B cell (primary cell): Measurements from ENCODE around the gene SLC35A2. TPM values are rescaled to one million over a fixed set of nuclear protein-coding genes. Genes with fewer than 3 reads are reported as not detected.
A peak's percentile ranks its signal among the peaks of the same experiment; 100 is the strongest.

Experiments
- ATAC-seq: fragments of 200-7000 bp; cut with Tn5 transposase; one replicate; pipeline ENCODE4 v1.10.0; 2021; ENCODE audit warnings: low read depth, mild to moderate bottlenecking, moderate number of reproducible peaks, moderate library complexity
- CTCF ChIA-PET: fragments of 350-600 bp; sonication (Branson Sonifier 250); formaldehyde crosslinking; loops from one replicate; lab custom pipeline; 2021; ENCODE audit warnings: antibody characterized with exemption, inconsistent platforms; lab: Charles Lee
- POLR2A ChIA-PET: fragments of 350-600 bp; sonication (Branson Sonifier 250); formaldehyde crosslinking; loops from one replicate; lab custom pipeline; 2021; ENCODE audit warnings: antibody characterized with exemption; lab: Charles Lee
- DNase-seq: peaks from one replicate; pipeline ENCODE4 v3.0.0; 2013
- H2AFZ ChIP-seq: 2 replicates; pipeline ENCODE4 v1.6.1; 2012; ENCODE audit warnings: mild to moderate bottlenecking, low read depth, low read length; ENCODE audit not compliant: insufficient read depth, poor library complexity, severe bottlenecking
- H3K27ac ChIP-seq, 2 donors: 1 replicate in 1 of 2; 2 replicates in 1 of 2; pipeline ENCODE4 v1.5.1; 2012 to 2013; ENCODE audit warnings: low read length in 2 of 2, mild to moderate bottlenecking in 2 of 2, moderate library complexity in 1 of 2
- H3K27me3 ChIP-seq, 4 experiments: fragments of 200-600 bp in 1 of 4; sonication (generic) in 1 of 4; replicated peaks in 1 of 4; 1 replicate in 2 of 4; 2 replicates in 2 of 4; pipeline versions ENCODE4 v1.6.1 to v1.7.0; 2013 to 2016; ENCODE audit warnings: low read length in 3 of 4, mild to moderate bottlenecking in 2 of 4, mixed read lengths in 1 of 4, moderate library complexity in 1 of 4; ENCODE audit not compliant: insufficient read depth in 4 of 4, control insufficient read depth in 3 of 4; ENCODE audit errors: control extremely low read depth in 1 of 4
- H3K36me3 ChIP-seq, 2 experiments: replicated peaks in 1 of 2; 1 replicate in 1 of 2; 2 replicates in 1 of 2; pipeline versions ENCODE4 v1.6.1 to v1.7.1; 2013; ENCODE audit warnings: low read length in 1 of 2; ENCODE audit not compliant: insufficient read depth in 2 of 2, control insufficient read depth in 1 of 2; ENCODE audit errors: control extremely low read depth in 1 of 2, extremely low read depth in 1 of 2
- H3K4me1 ChIP-seq, 2 donors: fragments of 200-600 bp in 1 of 2; sonication (generic) in 1 of 2; 1 replicate in 1 of 2; 2 replicates in 1 of 2; pipeline versions ENCODE4 v1.5.1 to v1.6.1; 2013 to 2017; ENCODE audit warnings: low read length in 2 of 2; ENCODE audit not compliant: control insufficient read depth in 2 of 2, insufficient read depth in 2 of 2
- H3K4me2 ChIP-seq: replicated peaks from 2 replicates; pipeline ENCODE3; 2012; ENCODE audit warnings: mild to moderate bottlenecking, low read depth, low read length; ENCODE audit not compliant: poor library complexity, severe bottlenecking
- H3K4me3 ChIP-seq, 5 experiments: fragments of 200-600 bp in 1 of 5; sonication (generic) in 1 of 5; 1 replicate in 3 of 5; 2 replicates in 2 of 5; pipeline versions ENCODE4 v1.5.1 to v1.7.0; 2011 to 2016; ENCODE audit warnings: low read length in 4 of 5, mild to moderate bottlenecking in 4 of 5, low read depth in 2 of 5, control low read depth in 1 of 5, moderate library complexity in 1 of 5; ENCODE audit not compliant: insufficient read depth in 1 of 5; ENCODE audit errors: control extremely low read depth in 1 of 5, extremely low read depth in 1 of 5
- H3K79me2 ChIP-seq: fragments of 200-600 bp; sonication (generic); one replicate; pipeline ENCODE4 v1.6.0; 2016; ENCODE audit warnings: low read length; ENCODE audit not compliant: control insufficient read depth, insufficient read depth
- H3K9ac ChIP-seq: fragments of 200-600 bp; sonication (generic); 2 replicates; pipeline ENCODE4 v1.6.1; 2017; ENCODE audit warnings: mild to moderate bottlenecking, low read length, moderate library complexity
- H3K9me3 ChIP-seq, 3 donors: one replicate each; pipeline versions ENCODE4 v1.6.1 to v1.7.1; 2013; ENCODE audit warnings: low read length in 2 of 3; ENCODE audit not compliant: control insufficient read depth in 2 of 3, insufficient read depth in 1 of 3; ENCODE audit errors: control extremely low read depth in 1 of 3
- H4K20me1 ChIP-seq: 2 replicates; pipeline ENCODE4 v1.6.0; 2012; ENCODE audit warnings: mild to moderate bottlenecking, low read length; ENCODE audit not compliant: insufficient read depth, control insufficient read depth, poor library complexity, severe bottlenecking
- H3K27ac Mint-ChIP-seq: one replicate; pipeline ENCODE4 v1.8.0; 2021; ENCODE audit warnings: mixed read lengths
- H3K27me3 Mint-ChIP-seq: one replicate; pipeline ENCODE4 v1.8.0; 2021; ENCODE audit warnings: mixed read lengths
- H3K4me1 Mint-ChIP-seq: one replicate; pipeline ENCODE4 v1.8.0; 2021; ENCODE audit warnings: mixed read lengths
- H3K4me3 Mint-ChIP-seq: one replicate; pipeline ENCODE4 v1.8.0; 2021; ENCODE audit warnings: mixed read lengths
- H3K9me3 Mint-ChIP-seq: one replicate; pipeline ENCODE4 v1.8.0; 2022; ENCODE audit warnings: mixed read lengths; ENCODE audit not compliant: insufficient read depth
- EZH2 ChIP-seq: IDR thresholded peaks from 2 replicates; pipeline ENCODE4 v1.6.1; 2012; ENCODE audit warnings: borderline replicate concordance, low read depth, mild to moderate bottlenecking, moderate library complexity, low read length; ENCODE audit not compliant: insufficient read depth, poor library complexity, severe bottlenecking
- WGBS: methylation state at CpG from one replicate; pipeline ENCODE4 v1.1.5; 2013; ENCODE audit warnings: missing lambda C conversion rate; ENCODE audit not compliant: insufficient coverage; 5-methylcytosine and 5-hydroxymethylcytosine counted together
- intact Hi-C: fragments of 100-400 bp; cut with micrococcal nuclease; formaldehyde crosslinking; loops from one replicate; pipeline ENCODE4 v1.10.0; 2022
- polyA plus RNA-seq: library from polyadenylated mRNA; depleted of rRNA; stranded (reverse); fragments of >200 nt; gene quantifications from 2 replicates; pipeline ENCODE4 v1.2.3, GENCODE V29; 2012
- total RNA-seq, 2 donors: library from RNA; stranded (reverse); fragments of 120-200 nt in 1 of 2; gene quantifications; 1 replicate in 1 of 2; 2 replicates in 1 of 2; pipeline versions ENCODE4 v1.2.3 to v1.2.4, GENCODE V29; 2013 to 2022
- TF ChIP-seq, protein P1 (sequence below): fragments of 200-600 bp; IDR thresholded peaks from one replicate; pipeline ENCODE4 v1.8.0; 2022; ENCODE audit warnings: antibody characterized with exemption, mild to moderate bottlenecking

The SLC35A2 gene
- total and polyA plus RNA-seq, 2 donors (not counting 1 experiment from before 2014, with no cell fraction given) = 19.1 to 22.0 TPM

DNA sequence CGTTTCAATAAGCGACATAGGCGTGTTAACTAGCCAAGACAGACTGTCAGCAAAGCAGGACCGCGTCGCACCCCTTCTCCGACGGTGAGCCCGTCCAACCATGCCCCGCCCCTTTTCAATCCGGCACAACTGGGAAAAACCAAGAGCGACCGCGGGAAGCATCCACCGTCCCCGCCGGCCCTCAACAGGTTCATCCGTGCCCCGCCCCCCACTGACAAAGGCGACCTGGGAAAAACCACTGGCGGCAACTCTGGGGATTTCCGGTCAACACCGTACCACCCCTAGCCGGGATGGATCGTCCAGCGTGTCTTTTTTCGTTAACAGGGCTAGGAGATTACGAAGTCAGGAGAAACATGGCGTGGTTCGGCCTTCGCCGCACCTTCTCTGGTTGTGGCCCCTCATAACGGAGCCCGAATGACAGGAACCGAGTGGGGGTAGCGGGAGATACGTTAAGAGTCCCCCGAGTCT is 14.3 kb downstream of the SLC35A2 start:
- POLR2A ChIA-PET = interaction anchor here (0.6 to 1.7 kb wide), 8 partner anchors 15 to 105 kb away, joined by 4 to 15 read pairs (median 4); partner anchors contain the start of genes GRIPAP1, HDAC6, PIM2 and SLC35A2
- TF ChIP-seq, protein P1, sequence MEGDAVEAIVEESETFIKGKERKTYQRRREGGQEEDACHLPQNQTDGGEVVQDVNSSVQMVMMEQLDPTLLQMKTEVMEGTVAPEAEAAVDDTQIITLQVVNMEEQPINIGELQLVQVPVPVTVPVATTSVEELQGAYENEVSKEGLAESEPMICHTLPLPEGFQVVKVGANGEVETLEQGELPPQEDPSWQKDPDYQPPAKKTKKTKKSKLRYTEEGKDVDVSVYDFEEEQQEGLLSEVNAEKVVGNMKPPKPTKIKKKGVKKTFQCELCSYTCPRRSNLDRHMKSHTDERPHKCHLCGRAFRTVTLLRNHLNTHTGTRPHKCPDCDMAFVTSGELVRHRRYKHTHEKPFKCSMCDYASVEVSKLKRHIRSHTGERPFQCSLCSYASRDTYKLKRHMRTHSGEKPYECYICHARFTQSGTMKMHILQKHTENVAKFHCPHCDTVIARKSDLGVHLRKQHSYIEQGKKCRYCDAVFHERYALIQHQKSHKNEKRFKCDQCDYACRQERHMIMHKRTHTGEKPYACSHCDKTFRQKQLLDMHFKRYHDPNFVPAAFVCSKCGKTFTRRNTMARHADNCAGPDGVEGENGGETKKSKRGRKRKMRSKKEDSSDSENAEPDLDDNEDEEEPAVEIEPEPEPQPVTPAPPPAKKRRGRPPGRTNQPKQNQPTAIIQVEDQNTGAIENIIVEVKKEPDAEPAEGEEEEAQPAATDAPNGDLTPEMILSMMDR = no peak
- TF ChIP-seq EZH2 = no peak
- ATAC-seq = no peak
- Histone ChIP-seq H4K20me1 (peaks cover 8% of the 10 kb centered on the region), H3K9me3 (no peaks in the 10 kb centered on the region), H3K27ac (peak overlapping the region; percentile 93 to 94), H3K36me3 (peaks cover 2 to 13% of the 10 kb centered on the region in 2 experiments), H3K9ac (peak overlapping the region; percentile 93), H3K4me2 (peak overlapping the region; percentile 80), H2AFZ (peak overlapping the region; percentile 74), H3K79me2 (peaks cover 31% of the 10 kb centered on the region), H3K27me3 (no peaks in the 10 kb centered on the region), H3K4me1 (peaks cover 12 to 21% of the 10 kb centered on the region in 2 donors), H3K4me3 (peak overlapping the region; percentile 81 to 91 (median 86))
- 1% methylated on average over 37 of the region's 38 CpGs for WGBS
- CTCF ChIA-PET = interaction anchor here (0.7 to 1.3 kb wide), 4 partner anchors 19 to 249 kb away, joined by 3 to 9 read pairs (median 6); no protein-coding TSS in a partner anchor
- intact Hi-C loops = loop anchor here (1.0 to 10.0 kb wide), 3 partner anchors 14 to 1062 kb away; partner anchors contain the start of genes SLC35A2 and ZNF81
- peaks cover 22% of the 10 kb centered on the region for H3K4me1 Mint-ChIP-seq
- peak overlapping the region; percentile 89 for H3K4me3 Mint-ChIP-seq
- peak overlapping the region; percentile 94 for H3K27ac Mint-ChIP-seq
- DNase-seq = peak; percentile 69
- H3K9me3 Mint-ChIP-seq = no peaks in the 10 kb centered on the region
- H3K27me3 Mint-ChIP-seq = no peaks in the 10 kb centered on the region

DNA sequence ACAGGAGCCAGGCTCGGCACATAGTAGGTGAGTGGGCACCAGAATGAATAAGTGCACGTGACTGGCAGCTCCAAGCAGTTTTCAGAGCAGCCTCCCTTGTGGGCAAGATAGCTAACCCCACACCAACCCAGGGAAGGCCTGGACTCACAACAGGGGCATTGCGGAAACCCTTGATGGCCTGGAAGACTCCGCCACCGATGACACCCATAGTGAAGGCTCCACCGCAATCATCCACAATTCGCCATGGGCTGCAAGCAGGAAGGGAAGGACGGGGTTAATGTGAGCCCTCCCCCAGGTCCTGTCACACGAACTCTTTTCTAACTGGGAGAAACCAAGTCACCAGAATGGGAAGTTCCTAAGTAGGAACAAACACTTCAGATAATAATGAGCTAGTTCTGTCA is 14.8 kb downstream of the SLC35A2 start:
- CTCF ChIA-PET = interaction anchor here (0.7 kb wide), 1 partner anchor 145 kb away, joined by 3 read pairs; no protein-coding TSS in a partner anchor
- peaks cover 31% of the 10 kb centered on the region for H3K79me2 ChIP-seq
- intact Hi-C loops = loop anchor here (1.0 to 10.0 kb wide), 3 partner anchors 15 to 1062 kb away; partner anchors contain the start of genes SLC35A2 and ZNF81
- peaks cover 12 to 26% of the 10 kb centered on the region in 2 donors for H3K4me1 ChIP-seq
- peak overlapping the region; percentile 81 to 91 (median 86) for H3K4me3 ChIP-seq
- Mint-ChIP-seq H3K4me1 (peaks cover 26% of the 10 kb centered on the region), H3K9me3 (no peaks in the 10 kb centered on the region), H3K27ac (peak overlapping the region; percentile 94), H3K4me3 (peak overlapping the region; percentile 89), H3K27me3 (no peaks in the 10 kb centered on the region)
- H3K4me2 ChIP-seq = peak overlapping the region; percentile 80
- DNase-seq (no peak), ATAC-seq (no peak)
- H3K9me3 ChIP-seq = no peaks in the 10 kb centered on the region
- WGBS = no CpG with 5 or more reads among the region's 9 CpGs
- POLR2A ChIA-PET = interaction anchor here (0.7 kb wide), 1 partner anchor 44 kb away, joined by 3 read pairs; no protein-coding TSS in a partner anchor
- TF ChIP-seq EZH2 = no peak
- TF ChIP-seq, protein P1 = no peak
- no peak overlapping the region for H2AFZ ChIP-seq
- H3K36me3 ChIP-seq = peaks cover 2 to 8% of the 10 kb centered on the region in 2 experiments
- H3K27me3 ChIP-seq = no peaks in the 10 kb centered on the region
- peak overlapping the region; percentile 93 to 94 for H3K27ac ChIP-seq
- H3K9ac ChIP-seq = peak overlapping the region; percentile 93
- peaks cover 4% of the 10 kb centered on the region for H4K20me1 ChIP-seq
